Ishikawa (cell line): ENCODE results near the gene SNX24.

ENCODE experiments used
- CEBPB ChIP-seq: IDR thresholded peaks from 2 replicates; pipeline ENCODE4 v1.6.1; 2012
- CREB1 ChIP-seq: IDR thresholded peaks from 2 replicates; pipeline ENCODE4 v1.6.1; 2012; ENCODE audit warnings: low read depth
- EGR1 ChIP-seq: IDR thresholded peaks from 2 replicates; pipeline ENCODE4 v1.6.1; 2012
- EP300 ChIP-seq: IDR thresholded peaks from 2 replicates; pipeline ENCODE4 v1.6.1; 2012; ENCODE audit warnings: borderline replicate concordance
- FOXM1 ChIP-seq: IDR thresholded peaks from 2 replicates; pipeline ENCODE4 v1.6.1; 2012; ENCODE audit warnings: low read depth, borderline replicate concordance
- NFIC ChIP-seq: IDR thresholded peaks from 2 replicates; pipeline ENCODE4 v1.6.1; 2012
- RAD21 ChIP-seq: IDR thresholded peaks from 2 replicates; pipeline ENCODE4 v1.6.1; 2012; ENCODE audit warnings: low read depth
- REST ChIP-seq: IDR thresholded peaks from 2 replicates; pipeline ENCODE4 v1.6.1; 2012; ENCODE audit warnings: low read depth, mild to moderate bottlenecking
- TAF1 ChIP-seq: IDR thresholded peaks from 2 replicates; pipeline ENCODE4 v1.6.1; 2012; ENCODE audit warnings: low read depth, mild to moderate bottlenecking
- TCF12 ChIP-seq: IDR thresholded peaks from 2 replicates; pipeline ENCODE4 v1.6.1; 2012; ENCODE audit warnings: low read depth
- TEAD4 ChIP-seq: IDR thresholded peaks from 2 replicates; pipeline ENCODE4 v1.6.1; 2012
- YY1 ChIP-seq: IDR thresholded peaks from 2 replicates; pipeline ENCODE4 v1.6.1; 2012; ENCODE audit warnings: low read depth
- ZBTB7A ChIP-seq: IDR thresholded peaks from 2 replicates; pipeline ENCODE4 v1.6.1; 2012; ENCODE audit warnings: low read depth
- TF ChIP-seq, protein P1 (sequence below): IDR thresholded peaks from 2 replicates; pipeline ENCODE4 v1.6.1; 2012
- TF ChIP-seq, protein P2 (sequence below): IDR thresholded peaks from 2 replicates; pipeline ENCODE4 v1.6.1; 2012

SNX24 gene

GRCh38 chr5:122908662-122909061, 63.2 kb downstream of the SNX24 start:
- no peak for TF ChIP-seq ZBTB7A
- no peak for TF ChIP-seq CEBPB
- no peak for TF ChIP-seq RAD21
- TF ChIP-seq TEAD4: no peak
- TF ChIP-seq, protein P1, sequence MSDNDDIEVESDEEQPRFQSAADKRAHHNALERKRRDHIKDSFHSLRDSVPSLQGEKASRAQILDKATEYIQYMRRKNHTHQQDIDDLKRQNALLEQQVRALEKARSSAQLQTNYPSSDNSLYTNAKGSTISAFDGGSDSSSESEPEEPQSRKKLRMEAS: no peak
- no peak for TF ChIP-seq EP300
- TF ChIP-seq TAF1: no peak
- TF ChIP-seq, protein P2, sequence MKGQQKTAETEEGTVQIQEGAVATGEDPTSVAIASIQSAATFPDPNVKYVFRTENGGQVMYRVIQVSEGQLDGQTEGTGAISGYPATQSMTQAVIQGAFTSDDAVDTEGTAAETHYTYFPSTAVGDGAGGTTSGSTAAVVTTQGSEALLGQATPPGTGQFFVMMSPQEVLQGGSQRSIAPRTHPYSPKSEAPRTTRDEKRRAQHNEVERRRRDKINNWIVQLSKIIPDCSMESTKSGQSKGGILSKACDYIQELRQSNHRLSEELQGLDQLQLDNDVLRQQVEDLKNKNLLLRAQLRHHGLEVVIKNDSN: no peak
- TF ChIP-seq CREB1: no peak

DNA sequence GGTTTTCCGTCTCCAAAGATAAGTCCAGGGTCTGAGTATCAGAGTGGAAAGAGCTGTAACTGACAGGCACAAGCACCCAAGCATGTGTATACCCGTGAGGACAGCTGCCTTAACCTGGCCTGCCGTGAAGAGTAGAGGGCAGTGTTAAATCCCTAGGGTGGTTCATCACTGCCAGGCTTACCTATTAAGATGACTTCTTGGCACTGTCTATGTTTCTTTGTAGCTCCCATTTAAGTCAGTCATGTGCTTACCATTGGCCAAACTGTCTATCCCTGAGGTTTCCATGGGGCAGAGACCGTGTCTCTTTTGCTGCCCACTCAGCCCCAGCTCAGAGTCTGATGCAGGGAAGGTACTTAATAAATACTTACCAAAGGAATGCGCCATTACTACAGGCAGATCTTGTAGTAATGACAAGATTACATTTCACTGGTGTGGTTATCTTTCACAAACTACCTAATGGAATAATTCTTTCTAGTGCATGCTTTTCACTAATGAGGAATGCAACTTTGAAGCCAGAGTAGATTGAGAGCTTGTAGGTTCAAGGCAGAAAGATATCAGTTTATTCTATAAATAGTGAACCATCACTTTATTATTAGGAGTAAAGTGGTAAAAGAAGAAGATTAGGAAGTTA, 64.2 kb downstream of the SNX24 start:
- TF ChIP-seq FOXM1: no peak
- no peak for TF ChIP-seq CREB1
- TF ChIP-seq CEBPB: no peak
- TF ChIP-seq RAD21: no peak
- TF ChIP-seq EP300: no peak
- no peak for TF ChIP-seq NFIC
- TF ChIP-seq, protein P1: no peak
- TF ChIP-seq TAF1: no peak
- no peak for TF ChIP-seq REST
- TF ChIP-seq ZBTB7A: no peak
- no peak for TF ChIP-seq EGR1
- no peak for TF ChIP-seq TCF12
- no peak for TF ChIP-seq YY1
- TF ChIP-seq, protein P2: no peak
- TF ChIP-seq TEAD4: no peak

GRCh38 chr5:122915717-122916461, 70.5 kb downstream of the SNX24 start:
- no peak for TF ChIP-seq TCF12
- TF ChIP-seq FOXM1: no peak
- no peak for TF ChIP-seq ZBTB7A
- no peak for TF ChIP-seq REST
- TF ChIP-seq TEAD4: no peak
- TF ChIP-seq NFIC: no peak
- TF ChIP-seq RAD21: no peak
- no peak for TF ChIP-seq YY1
- TF ChIP-seq CEBPB: no peak
- TF ChIP-seq EGR1: no peak
- no peak for TF ChIP-seq CREB1
- no peak for TF ChIP-seq TAF1
- no peak for TF ChIP-seq EP300
- TF ChIP-seq, protein P1: no peak

- TF ChIP-seq ZBTB7A: no peak
- no peak for TF ChIP-seq TEAD4
- no peak for TF ChIP-seq RAD21
- TF ChIP-seq, protein P2: no peak
- no peak for TF ChIP-seq EP300
- TF ChIP-seq CEBPB: no peak
- no peak for TF ChIP-seq FOXM1
- TF ChIP-seq REST: no peak
- no peak for TF ChIP-seq CREB1
- TF ChIP-seq, protein P1: no peak
- TF ChIP-seq NFIC: no peak
- TF ChIP-seq TCF12: no peak
- no peak for TF ChIP-seq EGR1
- no peak for TF ChIP-seq TAF1
- no peak for TF ChIP-seq YY1
Measured at GRCh38 chr5:122916490-122916889, 71.1 kb downstream of the SNX24 start.
